Panc1 (cell line): ENCODE measurements around the gene PIH1D1. TPM values are rescaled to one million over a fixed set of nuclear protein-coding genes. Genes with fewer than 3 reads are reported as not detected.

Source experiments
- ATAC-seq: fragments of 200-7000 bp; cut with Tn5 transposase; 2 replicates; pipeline ENCODE4 v1.9.1; 2020; ENCODE audit warnings: mild to moderate bottlenecking, moderate library complexity
- BruUV-seq: library from RNA; stranded (reverse); fragments of 400-500 nt; replicated peaks from 2 replicates; lab custom pipeline; 2021; lab: Mats Ljungman, UMichigan
- CTCF ChIA-PET: fragments of 300-600 bp; sonication (Branson Sonifier 250); formaldehyde crosslinking; loops from one replicate; lab custom pipeline; 2022; ENCODE audit warnings: antibody characterized with exemption; lab: Charles Lee
- POLR2A ChIA-PET: fragments of 300-600 bp; sonication (Branson Sonifier 250); formaldehyde crosslinking; loops from one replicate; lab custom pipeline; 2022; ENCODE audit warnings: antibody characterized with exemption; lab: Charles Lee
- DNase-seq: peaks from one replicate; pipeline ENCODE4 v3.0.0-alpha.2; 2010; ENCODE audit warnings: low read depth, low spot score
- H3K27ac ChIP-seq: 2 replicates; pipeline ENCODE4 v1.5.1; 2011; ENCODE audit warnings: mild to moderate bottlenecking, low read length, inconsistent platforms
- H3K27me3 ChIP-seq: fragments of 200-500 bp; sonication (Bioruptor generic); 2 replicates; pipeline ENCODE4 v1.6.0; 2014; ENCODE audit warnings: low read length, inconsistent platforms; ENCODE audit not compliant: control insufficient read depth, insufficient read depth
- H3K36me3 ChIP-seq: fragments of 200-500 bp; sonication (Bioruptor generic); 2 replicates; pipeline ENCODE4 v1.5.1; 2014; ENCODE audit warnings: inconsistent platforms, mild to moderate bottlenecking, low read length, moderate library complexity; ENCODE audit not compliant: control insufficient read depth, insufficient read depth
- H3K4me1 ChIP-seq: 2 replicates; pipeline ENCODE4 v1.5.1; 2011; ENCODE audit warnings: inconsistent platforms, mild to moderate bottlenecking, low read length, moderate library complexity; ENCODE audit not compliant: control insufficient read depth, insufficient read depth
- H3K4me3 ChIP-seq, 2 experiments: 2 replicates each; pipeline ENCODE4 v1.5.1; 2011 to 2012; ENCODE audit warnings: low read depth in 2 of 2, low read length in 2 of 2, mild to moderate bottlenecking in 2 of 2, inconsistent platforms in 1 of 2, moderate library complexity in 1 of 2
- H3K9me3 ChIP-seq: fragments of 200-500 bp; sonication (Bioruptor generic); 2 replicates; pipeline ENCODE4 v1.5.1; 2014; ENCODE audit warnings: low read depth, mild to moderate bottlenecking, inconsistent platforms, low read length, moderate library complexity; ENCODE audit not compliant: control insufficient read depth, insufficient read depth
- POLR2AphosphoS5 ChIP-seq: IDR thresholded peaks from 2 replicates; pipeline ENCODE4 v1.6.1; 2012; ENCODE audit warnings: mild to moderate bottlenecking, low read depth, low read length, moderate library complexity
- SIN3A ChIP-seq: IDR thresholded peaks from 2 replicates; pipeline ENCODE4 v1.6.1; 2012; ENCODE audit warnings: low read depth, mild to moderate bottlenecking, low read length, moderate library complexity, borderline replicate concordance; ENCODE audit not compliant: insufficient read depth
- TCF7L2 ChIP-seq: IDR thresholded peaks from 2 replicates; pipeline ENCODE4 v1.6.1; 2011; ENCODE audit warnings: mild to moderate bottlenecking, low read depth, low read length, inconsistent platforms
- in situ Hi-C: cut with HindIII; loops from 2 replicates; pipeline ENCODE4 v1.10.0; 2016; ENCODE audit warnings: low sequenced_read_pairs, low pct_unique_long_range_greater_than_20kb
- intact Hi-C: fragments of 100-400 bp; cut with micrococcal nuclease; formaldehyde crosslinking; loops from one replicate; pipeline ENCODE4 v1.10.0; 2022; ENCODE audit not compliant: unreplicated experiment
- total RNA-seq: library from RNA; stranded (reverse); gene quantifications from one replicate; pipeline ENCODE4 v1.2.1, GENCODE V29; 2021; ENCODE audit not compliant: unreplicated experiment
- TF ChIP-seq, protein P1 (sequence below): fragments of 450-650 bp; IDR thresholded peaks from 2 replicates; pipeline ENCODE4 v1.5.1; 2017; ENCODE audit warnings: mild to moderate bottlenecking
- TF ChIP-seq, protein P2 (sequence below), 2 experiments: IDR thresholded peaks; 2 replicates each; pipeline ENCODE4 v1.6.1; 2011 to 2012; ENCODE audit warnings: low read depth in 2 of 2, control low read depth in 1 of 2, low read length in 1 of 2, mild to moderate bottlenecking in 1 of 2, moderate library complexity in 1 of 2; ENCODE audit not compliant: insufficient read depth in 1 of 2

Gene PIH1D1
- total RNA-seq, 1 experiment from 2014 or later, result 78.5 TPM

DNA sequence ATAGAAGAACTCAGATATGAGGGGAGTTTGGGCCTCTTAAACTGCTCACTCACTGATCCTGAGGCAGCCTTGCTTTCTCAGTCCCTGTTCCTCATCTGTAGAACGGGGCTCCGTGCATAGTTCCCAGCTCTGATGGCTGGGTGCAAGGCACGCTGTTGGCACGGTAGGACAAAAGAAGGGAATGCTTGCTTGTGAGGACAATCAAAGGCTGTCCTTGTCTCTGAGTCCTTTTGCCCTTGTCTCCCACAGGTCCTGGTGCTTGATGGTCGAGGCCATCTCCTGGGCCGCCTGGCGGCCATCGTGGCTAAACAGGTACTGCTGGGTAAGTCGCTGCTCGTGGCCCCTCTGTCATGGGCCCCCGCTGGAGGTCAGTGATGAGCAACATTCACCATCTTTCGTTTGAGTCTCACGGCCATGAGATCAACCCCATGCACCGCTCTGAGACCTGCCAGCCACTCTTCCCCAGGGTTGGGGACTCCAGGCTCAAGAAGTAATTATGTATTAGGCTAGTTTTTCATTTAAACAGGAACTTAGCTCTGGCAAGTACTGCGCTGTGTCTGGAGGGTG is 38.1 kb upstream of the PIH1D1 start:
- H3K27ac ChIP-seq, result peak overlapping the region; percentile 97
- no peaks in the 10 kb centered on the region for H3K27me3 ChIP-seq
- no peak for ATAC-seq
- H3K4me1 ChIP-seq, result peaks cover 13% of the 10 kb centered on the region
- CTCF ChIA-PET, result no interaction called here
- peak; percentile 53; the same call in 1 of the 2 replicates for TF ChIP-seq POLR2AphosphoS5
- no peak for TF ChIP-seq SIN3A
- H3K36me3 ChIP-seq, result peaks cover 32% of the 10 kb centered on the region
- DNase-seq, result no peak
- H3K9me3 ChIP-seq, result no peaks in the 10 kb centered on the region
- H3K4me3 ChIP-seq, result peak overlapping the region; percentile 83 to 90
- POLR2A ChIA-PET, result no interaction called here
- in situ Hi-C loops (no loop called here), intact Hi-C loops (no loop called here)
- BruUV-seq, result no TSS peak

DNA sequence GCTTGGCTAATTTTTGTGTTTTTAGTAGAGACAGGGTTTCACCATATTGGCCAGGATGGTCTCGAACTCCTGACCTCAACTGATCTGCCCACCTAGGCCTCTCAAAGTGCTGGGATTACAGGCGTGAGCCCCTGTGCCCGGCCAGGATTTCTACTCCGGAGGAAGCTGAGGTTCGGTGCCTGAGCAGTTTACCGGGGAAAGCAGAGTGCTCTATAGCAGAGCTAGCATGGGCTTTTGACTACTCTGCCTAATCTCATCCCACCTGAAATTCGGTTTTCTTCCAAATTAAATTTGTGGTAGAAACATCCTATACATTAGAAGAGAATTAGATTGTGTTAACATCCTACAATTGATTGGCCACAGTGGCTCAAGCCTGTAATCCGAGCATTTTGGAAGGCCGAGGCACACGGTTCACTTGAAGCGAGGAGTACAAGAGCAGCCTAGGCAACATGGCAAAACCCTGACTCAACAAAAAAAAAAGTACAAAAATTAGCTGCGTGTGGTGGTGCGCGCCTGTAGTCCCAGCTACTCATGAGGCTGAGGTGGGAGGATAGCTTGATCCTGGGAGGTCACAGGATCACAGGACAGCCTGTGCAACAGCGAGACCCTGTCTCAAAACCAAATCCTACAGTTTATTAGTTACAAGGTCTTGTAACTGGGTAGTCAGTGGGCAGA is 37.4 kb upstream of the PIH1D1 start:
- H3K27me3 ChIP-seq, result no peaks in the 10 kb centered on the region
- in situ Hi-C loops, result no loop called here
- ChIA-PET POLR2A (no interaction called here), CTCF (no interaction called here)
- no peak for DNase-seq
- peaks cover 13% of the 10 kb centered on the region for H3K4me1 ChIP-seq
- peaks cover 32% of the 10 kb centered on the region for H3K36me3 ChIP-seq
- TF ChIP-seq, protein P1, sequence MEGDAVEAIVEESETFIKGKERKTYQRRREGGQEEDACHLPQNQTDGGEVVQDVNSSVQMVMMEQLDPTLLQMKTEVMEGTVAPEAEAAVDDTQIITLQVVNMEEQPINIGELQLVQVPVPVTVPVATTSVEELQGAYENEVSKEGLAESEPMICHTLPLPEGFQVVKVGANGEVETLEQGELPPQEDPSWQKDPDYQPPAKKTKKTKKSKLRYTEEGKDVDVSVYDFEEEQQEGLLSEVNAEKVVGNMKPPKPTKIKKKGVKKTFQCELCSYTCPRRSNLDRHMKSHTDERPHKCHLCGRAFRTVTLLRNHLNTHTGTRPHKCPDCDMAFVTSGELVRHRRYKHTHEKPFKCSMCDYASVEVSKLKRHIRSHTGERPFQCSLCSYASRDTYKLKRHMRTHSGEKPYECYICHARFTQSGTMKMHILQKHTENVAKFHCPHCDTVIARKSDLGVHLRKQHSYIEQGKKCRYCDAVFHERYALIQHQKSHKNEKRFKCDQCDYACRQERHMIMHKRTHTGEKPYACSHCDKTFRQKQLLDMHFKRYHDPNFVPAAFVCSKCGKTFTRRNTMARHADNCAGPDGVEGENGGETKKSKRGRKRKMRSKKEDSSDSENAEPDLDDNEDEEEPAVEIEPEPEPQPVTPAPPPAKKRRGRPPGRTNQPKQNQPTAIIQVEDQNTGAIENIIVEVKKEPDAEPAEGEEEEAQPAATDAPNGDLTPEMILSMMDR, result no peak
- TF ChIP-seq POLR2AphosphoS5, result no peak
- TF ChIP-seq, protein P2, sequence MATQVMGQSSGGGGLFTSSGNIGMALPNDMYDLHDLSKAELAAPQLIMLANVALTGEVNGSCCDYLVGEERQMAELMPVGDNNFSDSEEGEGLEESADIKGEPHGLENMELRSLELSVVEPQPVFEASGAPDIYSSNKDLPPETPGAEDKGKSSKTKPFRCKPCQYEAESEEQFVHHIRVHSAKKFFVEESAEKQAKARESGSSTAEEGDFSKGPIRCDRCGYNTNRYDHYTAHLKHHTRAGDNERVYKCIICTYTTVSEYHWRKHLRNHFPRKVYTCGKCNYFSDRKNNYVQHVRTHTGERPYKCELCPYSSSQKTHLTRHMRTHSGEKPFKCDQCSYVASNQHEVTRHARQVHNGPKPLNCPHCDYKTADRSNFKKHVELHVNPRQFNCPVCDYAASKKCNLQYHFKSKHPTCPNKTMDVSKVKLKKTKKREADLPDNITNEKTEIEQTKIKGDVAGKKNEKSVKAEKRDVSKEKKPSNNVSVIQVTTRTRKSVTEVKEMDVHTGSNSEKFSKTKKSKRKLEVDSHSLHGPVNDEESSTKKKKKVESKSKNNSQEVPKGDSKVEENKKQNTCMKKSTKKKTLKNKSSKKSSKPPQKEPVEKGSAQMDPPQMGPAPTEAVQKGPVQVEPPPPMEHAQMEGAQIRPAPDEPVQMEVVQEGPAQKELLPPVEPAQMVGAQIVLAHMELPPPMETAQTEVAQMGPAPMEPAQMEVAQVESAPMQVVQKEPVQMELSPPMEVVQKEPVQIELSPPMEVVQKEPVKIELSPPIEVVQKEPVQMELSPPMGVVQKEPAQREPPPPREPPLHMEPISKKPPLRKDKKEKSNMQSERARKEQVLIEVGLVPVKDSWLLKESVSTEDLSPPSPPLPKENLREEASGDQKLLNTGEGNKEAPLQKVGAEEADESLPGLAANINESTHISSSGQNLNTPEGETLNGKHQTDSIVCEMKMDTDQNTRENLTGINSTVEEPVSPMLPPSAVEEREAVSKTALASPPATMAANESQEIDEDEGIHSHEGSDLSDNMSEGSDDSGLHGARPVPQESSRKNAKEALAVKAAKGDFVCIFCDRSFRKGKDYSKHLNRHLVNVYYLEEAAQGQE (IDR thresholded peaks at IDR 0.05; ENCODE audit: insufficient read depth in 1 of 2, low read depth in 2 of 2, low read length in 1 of 2), result no peak
- TF ChIP-seq TCF7L2, result no peak
- intact Hi-C loops, result no loop called here
- no peak for ATAC-seq
- H3K9me3 ChIP-seq, result no peaks in the 10 kb centered on the region
- peak overlapping the region; percentile 83 to 90 for H3K4me3 ChIP-seq
- no TSS peak for BruUV-seq
- H3K27ac ChIP-seq, result peak overlapping the region; percentile 97
